ENCODE data around the gene GATB. TPM values are rescaled to one million over a fixed set of nuclear protein-coding genes. Genes with fewer than 3 reads are reported as not detected.

Gene GATB
- total and polyA plus RNA-seq, 4 donors: 19.2 to 29.2 (median 25.7) TPM

DNA sequence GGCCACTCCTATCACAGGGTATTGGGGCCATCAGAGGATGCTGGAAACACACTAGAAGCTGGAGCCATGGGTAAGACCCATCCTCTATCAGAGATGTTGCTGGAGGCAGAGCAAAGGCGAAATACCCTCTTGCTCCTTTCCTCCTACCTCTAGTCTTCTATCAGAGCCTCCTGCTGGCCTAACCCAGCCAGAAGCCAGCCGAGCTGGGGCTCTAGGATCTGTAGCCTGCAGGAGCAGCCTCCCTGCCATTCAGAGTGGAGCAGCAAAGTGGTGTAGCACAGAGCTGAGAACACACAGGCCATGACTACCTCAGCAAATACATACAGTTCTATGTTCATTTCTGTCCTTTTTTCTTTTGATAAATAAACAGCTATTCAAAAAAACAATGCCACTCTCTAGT is 35.7 kb downstream of the GATB start:
- H3K36me3 ChIP-seq (ENCODE audit: control insufficient read depth, insufficient read depth, low read length): no peaks in the 10 kb centered on the region
- H3K4me3 ChIP-seq (ENCODE audit: low read depth, low read length): no peak overlapping the region
- peaks cover 6% of the 10 kb centered on the region for H3K4me1 ChIP-seq (ENCODE audit: control insufficient read depth, insufficient read depth, low read length)
- no peak overlapping the region for H3K27ac ChIP-seq (ENCODE audit: low read depth, low read length)
- H3K27me3 ChIP-seq (ENCODE audit: control insufficient read depth, insufficient read depth, low read length): no peaks in the 10 kb centered on the region
- no peaks in the 10 kb centered on the region for H3K9me3 ChIP-seq (ENCODE audit: control insufficient read depth, insufficient read depth, low read length)
- 89% methylated on average over 2 of the region's 2 CpGs for WGBS (ENCODE audit: insufficient coverage)
- DNase-seq (ENCODE audit: low read depth in 4 of 6, low spot score in 6 of 6): no peak

DNA sequence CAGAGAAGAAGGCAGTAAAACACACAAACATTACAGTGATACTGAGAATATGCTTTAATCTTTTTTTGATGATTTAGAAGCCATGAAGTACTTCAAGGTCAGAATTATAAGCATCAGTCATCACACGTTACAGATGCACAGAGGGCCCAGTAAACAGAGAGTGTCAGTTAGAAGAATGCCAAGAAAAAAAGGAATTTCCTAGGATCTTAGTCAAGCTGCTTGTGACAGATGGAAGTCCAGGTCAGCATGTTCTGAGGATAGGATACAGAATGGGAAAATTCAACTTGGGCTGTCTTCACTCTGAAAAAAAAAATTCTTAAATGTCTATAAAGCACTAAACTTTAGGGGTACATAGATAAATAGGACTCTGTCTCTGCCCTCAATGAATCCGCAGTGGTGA is 38.9 kb downstream of the GATB start:
- Histone ChIP-seq H3K9me3 (ENCODE audit: control insufficient read depth, insufficient read depth, low read length) (no peaks in the 10 kb centered on the region), H3K27me3 (ENCODE audit: control insufficient read depth, insufficient read depth, low read length) (no peaks in the 10 kb centered on the region), H3K27ac (ENCODE audit: low read depth, low read length) (no peak overlapping the region), H3K4me3 (ENCODE audit: low read depth, low read length) (no peak overlapping the region), H3K36me3 (ENCODE audit: control insufficient read depth, insufficient read depth, low read length) (no peaks in the 10 kb centered on the region), H3K4me1 (ENCODE audit: control insufficient read depth, insufficient read depth, low read length) (peaks cover 27% of the 10 kb centered on the region)
- DNase-seq (ENCODE audit: low read depth in 4 of 6, low spot score in 6 of 6): no peak
- no CpG with 5 or more reads among the region's 2 CpGs for WGBS (ENCODE audit: insufficient coverage)

GRCh38 chr4:151721466-151721865 is 39.3 kb downstream of the GATB start:
- DNase-seq (ENCODE audit: low read depth in 4 of 6, low spot score in 6 of 6): peak in 2 of 6 donors; percentile 24 to 59
- Histone ChIP-seq H3K4me3 (ENCODE audit: low read depth, low read length) (no peak overlapping the region), H3K9me3 (ENCODE audit: control insufficient read depth, insufficient read depth, low read length) (no peaks in the 10 kb centered on the region), H3K27me3 (ENCODE audit: control insufficient read depth, insufficient read depth, low read length) (no peaks in the 10 kb centered on the region), H3K27ac (ENCODE audit: low read depth, low read length) (no peak overlapping the region), H3K36me3 (ENCODE audit: control insufficient read depth, insufficient read depth, low read length) (no peaks in the 10 kb centered on the region), H3K4me1 (ENCODE audit: control insufficient read depth, insufficient read depth, low read length) (peaks cover 31% of the 10 kb centered on the region)
- WGBS (ENCODE audit: insufficient coverage): 62% methylated on average over 5 of the region's 7 CpGs

DNA sequence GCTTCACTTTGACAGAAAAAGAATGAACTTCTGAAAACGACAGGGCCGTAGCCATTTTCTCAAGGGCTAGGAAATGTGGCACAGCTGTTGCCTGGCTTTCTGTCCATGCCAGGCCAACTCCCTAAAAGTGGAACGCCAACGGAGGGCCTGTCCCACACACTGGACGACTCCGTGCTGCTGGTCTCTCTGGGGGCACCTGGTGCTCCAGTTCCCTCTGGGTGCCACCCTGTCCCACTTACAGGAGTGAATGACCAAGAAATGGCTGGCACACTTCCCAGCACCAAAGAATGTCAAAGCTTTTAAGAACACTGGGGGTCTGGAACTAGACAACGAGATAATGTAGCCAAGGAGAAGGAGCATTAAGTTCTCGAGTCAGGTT is 40.9 kb downstream of the GATB start:
- Histone ChIP-seq H3K36me3 (ENCODE audit: control insufficient read depth, insufficient read depth, low read length) (no peaks in the 10 kb centered on the region), H3K27me3 (ENCODE audit: control insufficient read depth, insufficient read depth, low read length) (no peaks in the 10 kb centered on the region), H3K9me3 (ENCODE audit: control insufficient read depth, insufficient read depth, low read length) (no peaks in the 10 kb centered on the region), H3K27ac (ENCODE audit: low read depth, low read length) (peak overlapping the region; percentile 79), H3K4me3 (ENCODE audit: low read depth, low read length) (no peak overlapping the region), H3K4me1 (ENCODE audit: control insufficient read depth, insufficient read depth, low read length) (peaks cover 34% of the 10 kb centered on the region)
- WGBS (ENCODE audit: insufficient coverage): 73% methylated on average over 6 of the region's 8 CpGs
- DNase-seq (ENCODE audit: low read depth in 4 of 6, low spot score in 6 of 6): no peak

GRCh38 chr4:151718984-151719955 is 41.5 kb downstream of the GATB start:
- no peaks in the 10 kb centered on the region for H3K9me3 ChIP-seq (ENCODE audit: control insufficient read depth, insufficient read depth, low read length)
- WGBS (ENCODE audit: insufficient coverage): 49% methylated on average over 12 of the region's 19 CpGs
- H3K36me3 ChIP-seq (ENCODE audit: control insufficient read depth, insufficient read depth, low read length): no peaks in the 10 kb centered on the region
- peaks cover 35% of the 10 kb centered on the region for H3K4me1 ChIP-seq (ENCODE audit: control insufficient read depth, insufficient read depth, low read length)
- no peak overlapping the region for H3K4me3 ChIP-seq (ENCODE audit: low read depth, low read length)
- no peaks in the 10 kb centered on the region for H3K27me3 ChIP-seq (ENCODE audit: control insufficient read depth, insufficient read depth, low read length)
- peak in 2 of 6 donors; percentile 65 for DNase-seq (ENCODE audit: low read depth in 4 of 6, low spot score in 6 of 6)
- H3K27ac ChIP-seq (ENCODE audit: low read depth, low read length): peak overlapping the region; percentile 79

DNA sequence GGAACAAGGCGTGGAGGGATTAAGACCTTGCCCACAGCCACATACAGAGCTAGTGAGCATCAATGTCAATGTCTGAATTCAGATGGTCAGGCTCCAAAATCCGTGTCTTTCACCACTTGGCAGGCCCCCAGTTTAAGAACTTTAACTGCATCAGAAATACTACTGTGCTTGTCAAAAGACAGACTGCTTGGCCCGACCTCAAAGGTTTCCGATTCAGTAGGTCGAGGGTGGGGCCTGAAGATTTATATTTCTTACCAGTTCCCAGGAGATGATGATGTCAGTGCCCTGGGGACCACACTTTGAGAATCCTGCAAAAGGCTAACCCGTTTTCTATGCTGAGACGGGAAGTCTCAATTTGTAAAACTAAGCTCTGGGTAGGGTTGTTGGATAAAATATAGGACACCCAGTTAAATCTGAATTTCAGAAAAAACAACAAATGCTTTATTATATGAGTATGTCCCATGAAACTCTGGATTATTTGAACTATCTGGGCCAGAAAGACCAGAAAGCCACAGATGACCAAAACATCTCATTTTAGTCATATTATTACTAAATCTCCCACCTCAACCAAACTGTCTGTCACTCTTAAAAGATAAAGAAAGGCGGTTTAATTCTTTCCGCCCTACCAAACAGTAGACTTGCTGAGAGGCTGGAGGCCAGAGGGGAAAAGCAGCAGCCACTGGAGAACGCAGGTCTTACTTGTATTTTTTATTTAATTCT is 42.7 kb downstream of the GATB start:
- DNase-seq (ENCODE audit: low read depth in 4 of 6, low spot score in 6 of 6): peak in 3 of 6 donors; percentile 36 to 76 (median 73)
- H3K36me3 ChIP-seq (ENCODE audit: control insufficient read depth, insufficient read depth, low read length): no peaks in the 10 kb centered on the region
- H3K9me3 ChIP-seq (ENCODE audit: control insufficient read depth, insufficient read depth, low read length): no peaks in the 10 kb centered on the region
- H3K27ac ChIP-seq (ENCODE audit: low read depth, low read length): peak overlapping the region; percentile 79
- 59% methylated on average over 6 of the region's 10 CpGs for WGBS (ENCODE audit: insufficient coverage)
- no peaks in the 10 kb centered on the region for H3K27me3 ChIP-seq (ENCODE audit: control insufficient read depth, insufficient read depth, low read length)
- no peak overlapping the region for H3K4me3 ChIP-seq (ENCODE audit: low read depth, low read length)
- peaks cover 38% of the 10 kb centered on the region for H3K4me1 ChIP-seq (ENCODE audit: control insufficient read depth, insufficient read depth, low read length)

GRCh38 chr4:151717314-151717713 is 43.5 kb downstream of the GATB start:
- Histone ChIP-seq H3K27ac (ENCODE audit: low read depth, low read length) (peak overlapping the region; percentile 79), H3K4me1 (ENCODE audit: control insufficient read depth, insufficient read depth, low read length) (peaks cover 38% of the 10 kb centered on the region)
- WGBS (ENCODE audit: insufficient coverage): no CpG with 5 or more reads among the region's 2 CpGs

GRCh38 chr4:151716324-151716723 is 44.5 kb downstream of the GATB start:
- 100% methylated on average over 2 of the region's 5 CpGs for WGBS (ENCODE audit: insufficient coverage)
- no peaks in the 10 kb centered on the region for H3K9me3 ChIP-seq (ENCODE audit: control insufficient read depth, insufficient read depth, low read length)
- no peak overlapping the region for H3K4me3 ChIP-seq (ENCODE audit: low read depth, low read length)
- DNase-seq (ENCODE audit: low read depth in 4 of 6, low spot score in 6 of 6): no peak
- peaks cover 34% of the 10 kb centered on the region for H3K4me1 ChIP-seq (ENCODE audit: control insufficient read depth, insufficient read depth, low read length)
- H3K36me3 ChIP-seq (ENCODE audit: control insufficient read depth, insufficient read depth, low read length): no peaks in the 10 kb centered on the region
- H3K27me3 ChIP-seq (ENCODE audit: control insufficient read depth, insufficient read depth, low read length): no peaks in the 10 kb centered on the region
- peak overlapping the region; percentile 79 for H3K27ac ChIP-seq (ENCODE audit: low read depth, low read length)

More at GRCh38 chr4:151717314-151717713, 43.5 kb downstream of the GATB start:
- peak in 4 of 6 donors; percentile 58 to 94 (median 76) for DNase-seq (ENCODE audit: low read depth in 4 of 6, low spot score in 6 of 6)
- H3K36me3 ChIP-seq (ENCODE audit: control insufficient read depth, insufficient read depth, low read length): no peaks in the 10 kb centered on the region
- no peak overlapping the region for H3K4me3 ChIP-seq (ENCODE audit: low read depth, low read length)
- H3K27me3 ChIP-seq (ENCODE audit: control insufficient read depth, insufficient read depth, low read length): no peaks in the 10 kb centered on the region
- no peaks in the 10 kb centered on the region for H3K9me3 ChIP-seq (ENCODE audit: control insufficient read depth, insufficient read depth, low read length)

GRCh38 chr4:151715881-151716280 is 44.9 kb downstream of the GATB start:
- Histone ChIP-seq H3K4me1 (ENCODE audit: control insufficient read depth, insufficient read depth, low read length) (peaks cover 33% of the 10 kb centered on the region), H3K27ac (ENCODE audit: low read depth, low read length) (peak overlapping the region; percentile 48), H3K4me3 (ENCODE audit: low read depth, low read length) (no peak overlapping the region), H3K36me3 (ENCODE audit: control insufficient read depth, insufficient read depth, low read length) (no peaks in the 10 kb centered on the region), H3K9me3 (ENCODE audit: control insufficient read depth, insufficient read depth, low read length) (no peaks in the 10 kb centered on the region), H3K27me3 (ENCODE audit: control insufficient read depth, insufficient read depth, low read length) (no peaks in the 10 kb centered on the region)
- 84% methylated on average over 3 of the region's 3 CpGs for WGBS (ENCODE audit: insufficient coverage)
- DNase-seq (ENCODE audit: low read depth in 4 of 6, low spot score in 6 of 6): no peak
